HG02884 (cell line): ENCODE results near the gene BCOR.

Experiments
- ATAC-seq: cut with Tn5 transposase; IDR thresholded peaks from one replicate; pipeline ENCODE4 v1.9.1; 2021; ENCODE audit warnings: mild to moderate bottlenecking, moderate library complexity; ENCODE audit not compliant: unreplicated experiment

The BCOR gene

DNA sequence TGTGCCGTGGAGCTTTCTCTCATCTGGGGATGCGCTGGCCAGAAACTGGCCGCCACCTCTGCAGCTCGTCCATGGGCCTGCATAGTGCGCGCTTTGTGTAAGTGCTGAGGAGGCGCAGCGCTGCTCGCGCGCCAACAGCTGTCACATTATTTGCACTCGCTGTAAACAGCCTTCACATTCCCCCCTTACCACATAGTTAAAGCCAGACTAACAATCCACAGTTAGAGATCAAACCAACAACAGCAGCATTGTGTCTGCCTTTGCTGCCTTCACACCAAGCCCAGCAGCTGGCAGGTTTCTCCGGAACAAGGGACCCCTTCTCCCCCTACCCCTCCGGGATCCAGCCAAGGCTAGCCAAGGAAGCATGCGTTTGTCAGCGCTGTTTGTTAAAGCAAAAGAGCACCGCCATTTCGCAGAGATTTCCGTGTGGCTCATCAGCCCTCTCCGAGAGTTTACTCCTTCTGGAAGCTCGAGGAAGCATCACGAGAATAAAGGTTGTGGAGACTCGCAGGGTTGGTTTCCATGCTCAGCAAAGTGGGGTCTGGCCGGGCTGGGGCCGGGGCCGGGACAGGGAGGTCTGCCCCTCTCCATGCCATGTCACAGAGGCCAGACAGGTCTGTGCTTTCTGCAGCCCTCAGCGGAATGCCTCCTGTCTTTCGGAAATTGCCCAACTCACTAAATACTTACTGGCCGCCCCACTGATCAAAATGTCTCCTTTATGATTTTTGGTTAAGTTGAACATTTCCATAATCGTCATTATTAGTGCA lies 11.0 kb downstream of the BCOR start:
- ATAC-seq: no peak

DNA sequence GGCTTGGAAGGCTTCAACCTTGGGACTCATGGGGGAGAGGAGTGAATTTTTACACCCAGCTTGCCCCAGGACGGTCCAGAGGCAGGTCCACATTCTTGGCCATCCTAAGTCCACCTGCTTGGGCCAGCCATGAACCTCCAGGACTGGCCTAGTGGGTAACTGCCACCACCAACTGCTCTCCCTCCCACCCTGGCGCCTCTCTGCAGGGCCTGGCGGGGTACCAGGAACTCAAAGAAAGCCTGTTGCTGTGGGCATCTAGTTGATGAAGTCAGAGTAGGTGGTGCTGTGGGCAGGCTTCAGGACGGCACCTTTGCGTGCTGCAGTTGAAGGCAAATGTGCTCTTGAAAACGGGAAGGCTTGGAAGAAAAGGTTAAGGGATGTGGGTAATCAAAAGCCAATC lies 12.0 kb downstream of the BCOR start:
- ATAC-seq: no peak

DNA sequence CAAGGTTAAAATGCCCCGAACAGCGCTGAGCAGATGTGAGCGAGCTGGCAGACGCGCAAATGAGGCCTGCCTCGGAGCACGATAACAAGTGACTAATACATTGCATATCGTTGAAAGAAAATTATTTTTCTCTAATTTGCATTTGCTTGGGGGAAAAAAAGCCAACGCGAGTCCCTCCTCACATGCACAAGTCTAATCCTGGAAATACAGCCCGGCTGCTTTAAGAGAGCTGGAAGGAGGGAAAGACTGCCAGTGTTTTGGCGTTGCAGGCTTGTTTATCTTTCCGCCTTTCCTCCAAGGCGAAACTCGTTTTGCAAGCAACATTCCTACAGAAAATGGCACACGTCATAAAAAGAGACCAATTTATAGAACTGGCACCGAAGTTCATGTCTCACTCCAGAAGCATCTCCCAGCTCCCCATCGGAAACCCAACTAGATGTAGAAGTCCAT lies 12.6 kb downstream of the BCOR start:
- ATAC-seq: no peak

DNA sequence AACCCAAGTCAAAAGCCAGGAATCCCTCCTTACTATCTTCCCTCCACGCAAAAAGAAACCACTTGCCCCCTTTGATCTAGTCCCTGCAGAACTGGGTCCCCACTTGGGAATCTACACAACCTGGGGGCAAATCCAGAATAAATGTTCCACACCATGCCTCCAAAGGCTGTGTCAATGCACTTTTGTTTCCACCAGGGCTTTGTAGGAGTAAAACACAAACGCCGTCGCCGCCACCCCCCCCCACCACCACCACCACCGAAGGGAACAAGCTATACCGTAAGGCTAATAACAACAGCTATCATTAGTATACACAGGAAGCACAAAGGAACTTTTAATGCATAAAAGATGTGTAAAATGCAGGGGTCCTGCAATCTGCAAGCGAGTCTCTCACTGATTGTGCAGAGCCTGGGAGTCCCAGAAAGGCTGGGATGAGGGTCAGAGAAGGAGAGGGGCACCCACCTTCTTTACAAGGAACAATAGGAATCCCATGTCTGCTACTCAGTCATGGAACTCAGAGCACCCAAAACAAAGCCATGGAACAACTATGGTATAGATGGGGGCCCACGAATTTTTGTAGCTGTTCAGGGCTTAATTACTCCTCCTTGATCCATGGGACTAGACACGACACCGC lies 13.2 kb downstream of the BCOR start:
- no peak for ATAC-seq

DNA sequence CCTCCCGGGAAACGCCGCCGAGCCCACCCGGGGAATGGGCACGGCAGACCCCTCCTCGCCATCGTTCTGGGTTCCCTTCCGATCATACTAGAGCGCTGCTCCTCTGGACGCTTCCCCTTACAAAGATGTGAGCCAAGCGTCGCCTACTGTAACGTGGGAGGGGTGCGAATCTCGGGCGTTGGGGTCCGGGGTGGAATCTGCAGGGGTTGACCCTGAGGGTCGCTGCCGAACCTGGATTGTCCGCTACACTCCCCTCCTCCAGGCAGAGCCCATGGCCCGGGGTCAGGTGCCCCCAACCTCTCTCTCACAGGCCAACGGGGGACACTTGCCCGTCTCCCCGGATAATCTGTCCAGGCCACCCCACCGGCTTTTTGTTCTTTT lies 13.8 kb downstream of the BCOR start:
- ATAC-seq: no peak

DNA sequence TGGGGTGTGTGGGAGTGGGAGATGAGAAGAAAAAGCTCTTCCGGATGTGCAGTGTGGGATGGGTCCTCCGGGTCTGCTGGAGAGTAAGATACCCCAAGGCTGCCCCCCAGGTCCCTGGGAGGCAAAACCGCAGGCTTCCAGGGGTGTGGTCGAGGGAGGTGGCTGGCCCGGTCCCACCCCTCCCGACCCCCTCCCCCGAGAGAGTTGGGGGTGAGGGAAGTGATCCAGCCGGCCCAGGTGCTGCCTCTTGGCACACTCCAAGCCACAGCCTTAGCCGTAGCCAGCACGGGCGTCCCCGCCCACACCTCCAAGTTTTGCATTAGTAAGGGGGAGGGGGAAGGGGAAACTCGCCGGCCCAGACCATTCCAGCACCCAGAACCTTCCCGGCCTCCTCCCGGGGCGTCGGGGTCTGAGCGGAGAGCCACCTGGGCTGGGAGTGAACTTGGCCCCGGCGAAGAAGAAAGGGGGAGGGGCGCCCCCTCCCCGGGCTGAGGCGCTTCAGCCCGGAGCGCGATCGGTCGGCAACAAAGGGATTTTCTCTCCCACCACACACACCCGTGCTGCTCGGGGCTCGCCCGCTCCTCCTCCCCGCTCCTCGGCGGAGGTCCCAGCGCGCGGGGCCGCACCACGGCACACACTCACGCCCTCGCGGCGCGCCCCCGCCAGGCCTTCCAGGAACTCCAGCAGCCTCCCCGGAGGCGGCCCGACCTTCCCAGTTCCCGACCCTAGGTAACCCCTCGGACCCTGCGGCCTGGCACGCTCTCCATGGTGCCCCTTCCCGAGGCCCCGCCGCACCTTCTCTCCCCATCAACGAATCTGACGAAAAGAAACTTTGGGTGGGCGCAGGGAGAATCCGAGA lies 14.4 kb downstream of the BCOR start:
- ATAC-seq: no peak

DNA sequence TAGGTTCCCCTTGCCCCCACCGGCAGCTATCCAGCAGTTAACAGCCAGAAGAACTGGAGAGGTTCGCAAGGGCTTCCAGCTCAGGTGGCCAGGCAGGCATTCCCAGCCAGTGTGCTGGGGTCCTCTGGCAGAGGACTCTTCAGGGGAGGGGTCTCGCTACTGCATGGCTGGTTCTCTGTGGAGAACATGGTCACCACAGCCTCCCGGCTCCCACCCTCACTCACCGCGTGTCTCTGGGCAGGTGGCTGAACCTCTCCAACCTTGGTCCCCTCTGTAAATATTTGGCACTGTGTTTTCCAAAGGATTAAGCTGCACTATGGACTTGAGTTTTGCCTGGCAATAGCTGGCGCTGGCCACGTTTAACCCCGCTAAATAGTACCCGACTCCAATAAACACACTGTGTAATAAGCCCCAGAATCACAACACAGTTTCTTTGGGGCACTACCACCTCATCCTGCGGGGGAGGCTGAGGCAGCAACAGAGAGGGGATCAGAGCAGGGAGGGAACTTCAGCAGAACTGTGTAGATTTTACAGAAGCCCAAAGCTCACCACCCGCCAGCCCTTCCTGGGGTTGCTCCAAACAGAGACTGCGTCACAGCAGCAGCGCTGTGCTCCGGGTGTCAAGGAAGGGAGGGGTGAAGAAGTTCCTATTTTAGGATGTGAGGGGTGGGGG lies 15.2 kb downstream of the BCOR start:
- no peak for ATAC-seq

DNA sequence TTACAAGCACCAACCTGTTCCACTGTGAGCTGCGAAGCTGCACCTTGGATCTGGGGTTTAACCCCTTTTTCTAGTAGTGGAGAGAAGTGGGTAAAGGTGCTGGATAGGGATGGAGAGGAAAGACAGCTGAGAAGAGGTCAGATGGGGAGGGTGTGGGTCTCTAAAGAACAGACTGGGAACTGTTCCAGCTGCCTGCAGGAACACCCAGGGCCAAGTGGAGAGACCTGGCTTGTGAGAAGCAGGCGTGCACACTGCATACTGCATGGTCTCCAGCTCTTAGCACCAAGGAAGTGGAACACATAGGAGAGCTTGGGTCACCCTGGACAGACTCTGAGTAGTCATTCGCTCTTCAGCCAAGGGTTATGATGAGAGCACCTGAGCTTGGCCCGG lies 16.1 kb downstream of the BCOR start:
- no peak for ATAC-seq

DNA sequence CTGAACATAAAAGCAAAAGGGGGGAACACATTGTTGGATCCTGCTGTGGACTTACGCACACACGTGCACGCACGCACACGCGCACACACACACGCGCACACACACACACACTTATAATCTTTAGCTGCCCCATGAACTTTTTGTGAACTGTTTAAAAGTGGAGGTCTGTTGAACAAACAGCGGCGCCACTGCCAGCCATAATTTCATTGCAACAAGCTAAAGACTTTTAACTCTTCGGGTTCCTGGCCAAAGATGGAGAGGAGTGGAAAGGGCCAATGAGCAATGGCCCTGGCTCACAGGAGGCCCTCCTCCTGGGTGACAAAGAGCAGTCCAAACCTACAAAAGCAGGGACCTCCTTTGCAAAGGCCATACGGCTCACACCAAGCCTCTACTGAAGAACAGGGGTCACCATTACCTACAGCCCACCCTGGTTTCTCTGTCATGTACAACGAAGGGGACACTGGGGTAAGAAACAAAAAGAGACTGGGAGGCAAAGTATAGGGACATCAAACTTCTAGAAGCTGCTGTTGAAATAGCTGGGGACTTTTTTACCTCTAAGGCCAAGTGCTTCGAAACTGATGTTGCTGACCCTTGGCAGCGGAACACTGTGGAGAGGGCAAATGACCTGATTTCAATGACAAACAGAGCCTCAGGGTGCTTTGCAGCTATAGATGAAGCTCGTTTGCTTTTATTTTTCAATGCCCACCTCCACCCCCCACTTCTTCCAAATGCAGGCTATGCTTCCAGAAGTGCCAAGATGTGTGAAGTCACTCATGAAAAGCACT lies 16.7 kb downstream of the BCOR start:
- ATAC-seq: no peak

DNA sequence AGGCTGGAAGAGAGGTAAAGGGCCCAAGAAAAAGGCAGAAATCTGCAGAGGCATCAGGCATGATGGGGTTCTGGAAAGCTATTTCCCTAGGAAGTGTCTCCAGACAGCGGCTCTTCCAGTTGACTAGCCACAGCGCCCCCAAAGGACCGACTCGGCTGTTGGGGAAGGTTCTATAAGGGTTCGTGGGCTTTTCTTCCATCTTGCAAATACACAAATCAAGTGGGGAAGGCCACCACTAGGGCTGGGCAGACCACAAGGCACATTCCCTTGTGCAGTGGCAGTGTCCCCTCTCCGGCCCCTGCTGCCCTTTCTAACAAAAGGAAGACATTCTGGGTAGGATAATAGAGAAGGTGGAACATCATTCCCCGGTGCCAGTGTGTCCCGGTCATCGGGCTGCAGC lies 18.2 kb downstream of the BCOR start:
- ATAC-seq: no peak

DNA sequence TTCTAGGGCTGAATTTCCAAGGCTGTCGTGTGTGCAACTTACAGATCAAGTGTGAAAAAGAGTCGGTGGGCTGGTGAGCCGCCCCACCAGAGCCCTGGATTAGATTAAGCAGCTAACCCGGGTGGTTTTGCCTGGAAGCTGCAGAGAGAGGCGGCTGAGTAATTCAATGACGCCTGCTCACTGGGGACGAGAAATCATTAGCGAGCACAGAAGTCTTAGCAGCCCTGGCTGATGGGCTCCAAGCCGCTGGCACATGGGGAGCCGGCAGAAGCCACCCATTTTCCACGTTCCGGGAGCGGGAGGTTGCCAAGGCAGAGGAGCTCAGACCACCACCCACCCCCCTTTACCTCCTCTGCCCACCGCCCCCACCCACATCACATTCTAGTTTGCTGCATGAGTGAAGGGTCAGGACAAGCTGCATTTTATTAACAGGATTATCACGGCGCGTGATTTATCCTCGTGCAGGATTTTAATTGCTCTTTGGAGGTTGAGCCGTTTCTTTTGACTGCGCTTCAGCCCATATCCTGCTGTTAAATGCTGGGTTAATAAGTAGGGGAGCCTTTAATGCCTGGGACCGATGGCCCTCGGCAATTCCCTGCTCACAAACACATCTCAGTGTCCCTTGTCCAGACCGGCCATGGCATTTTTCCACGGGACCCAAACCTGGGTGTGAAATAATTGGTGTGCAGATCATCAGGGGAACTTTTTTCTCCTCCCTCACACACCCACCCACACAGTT lies 19.1 kb downstream of the BCOR start:
- ATAC-seq: no peak

DNA sequence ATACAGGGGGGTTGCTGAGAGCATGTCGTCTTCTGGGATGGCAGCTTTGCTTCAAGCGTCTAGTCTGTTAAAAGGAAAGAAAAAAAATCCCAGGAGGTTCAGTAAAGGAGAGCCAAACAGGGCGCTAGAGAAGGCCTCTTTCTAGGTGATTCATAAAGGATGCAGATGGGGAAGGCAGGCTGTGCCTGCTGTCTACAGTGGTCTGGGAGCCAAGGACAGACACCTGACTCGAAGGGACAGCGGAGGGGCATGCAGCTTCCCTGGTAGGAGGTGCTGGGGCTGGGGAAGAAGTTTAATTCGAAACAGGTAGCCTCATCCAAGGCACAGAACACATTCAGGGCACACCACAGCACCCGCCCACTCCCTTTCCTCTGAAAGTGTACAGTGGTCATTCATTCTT lies 19.9 kb downstream of the BCOR start:
- ATAC-seq: no peak

DNA sequence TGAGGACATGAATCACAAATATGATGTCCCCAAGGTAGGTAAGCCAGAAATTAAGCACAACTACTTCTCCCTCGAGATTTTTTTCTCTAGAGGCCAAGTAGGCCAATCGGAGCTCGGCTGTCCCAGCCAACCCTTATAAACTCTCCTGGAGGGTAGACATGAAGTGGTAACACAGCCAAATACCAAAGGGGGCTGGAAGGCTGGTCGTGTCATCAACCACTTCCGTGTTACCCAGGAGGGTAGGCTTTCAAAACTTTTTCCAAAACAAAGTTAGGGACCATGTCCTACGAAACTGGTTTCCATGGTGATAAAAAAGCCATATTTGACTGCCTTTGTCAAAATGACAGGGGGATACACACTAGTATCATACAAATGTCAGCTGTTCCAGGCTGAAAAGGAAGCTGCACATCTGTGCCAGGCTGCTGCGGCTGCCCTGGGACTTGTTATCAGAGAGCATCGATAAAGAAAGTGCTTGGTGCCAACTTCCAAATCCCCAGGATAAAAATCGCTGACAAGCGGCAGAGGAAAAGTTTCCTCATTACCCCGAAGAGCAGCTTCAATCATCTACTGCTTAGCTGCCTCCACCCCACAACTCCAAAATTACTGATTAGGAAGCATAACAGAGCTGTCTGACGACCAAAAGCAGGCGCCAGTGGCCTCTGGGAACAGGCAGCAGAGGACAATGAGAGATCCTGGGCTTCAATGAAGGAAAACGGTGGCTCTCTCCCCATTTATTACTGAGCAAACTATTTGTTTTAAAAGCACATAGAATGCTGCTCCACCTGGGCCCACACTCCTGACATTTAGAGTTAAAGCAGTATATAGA lies 20.8 kb downstream of the BCOR start:
- no peak for ATAC-seq

DNA sequence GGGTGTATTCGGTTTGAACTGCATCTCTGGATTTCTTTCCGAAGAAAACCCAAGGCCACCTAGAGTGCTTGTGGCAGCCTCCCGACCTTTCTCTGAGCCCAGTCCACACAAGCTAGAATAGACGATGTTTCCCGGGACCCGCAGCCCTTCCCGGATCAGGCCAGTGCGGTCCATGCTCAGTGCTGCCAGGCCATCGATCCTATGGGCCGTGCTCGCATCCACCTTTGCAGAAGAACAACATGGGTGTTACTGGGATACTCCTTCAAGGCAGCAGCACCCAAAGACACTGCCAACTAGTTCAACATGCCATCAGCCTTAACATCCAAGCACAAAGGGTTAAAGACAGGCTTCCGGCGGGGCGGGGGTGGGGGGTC lies 22.8 kb downstream of the BCOR start:
- no peak for ATAC-seq

DNA sequence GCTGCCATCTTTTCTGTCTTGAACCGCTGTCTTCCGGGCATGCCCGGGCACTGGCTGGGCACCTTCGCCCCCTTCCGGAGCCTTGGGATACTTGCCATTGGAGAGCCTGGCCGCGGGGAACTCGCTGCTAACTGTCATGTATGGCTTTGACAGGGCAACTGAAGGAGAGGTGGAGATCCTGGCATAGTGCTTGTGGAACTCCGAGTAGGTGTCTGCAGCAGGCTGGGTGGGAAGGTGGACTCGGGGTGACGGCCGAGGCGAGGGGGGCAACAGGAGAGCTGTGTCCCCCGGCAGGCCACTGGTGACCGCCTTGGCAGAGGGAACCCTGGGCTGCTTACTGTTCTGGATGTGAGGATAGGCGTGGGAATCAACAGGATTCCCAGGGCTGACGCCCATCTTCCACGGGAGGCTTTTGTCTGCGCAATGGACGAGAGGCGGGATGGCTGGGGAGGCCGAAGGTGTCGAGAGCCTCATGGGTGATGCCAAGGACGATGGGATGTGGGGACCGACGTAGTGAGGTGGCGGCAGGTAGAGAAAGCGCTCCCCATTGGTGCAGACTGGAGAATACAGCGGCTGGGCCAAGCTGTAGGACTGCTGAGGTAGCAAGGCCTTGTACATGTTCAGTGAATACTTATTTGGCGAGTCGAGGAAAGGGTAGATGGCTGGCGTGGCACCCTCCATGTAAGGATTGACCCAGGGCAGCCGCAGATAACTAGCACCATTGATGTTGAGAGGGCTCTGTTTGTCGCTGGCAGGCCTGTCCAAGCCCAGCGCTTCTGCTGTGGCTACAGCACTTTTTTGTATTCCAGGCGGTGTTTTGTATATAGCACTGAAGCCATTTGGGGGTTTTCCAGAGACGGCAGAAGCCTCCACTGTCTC lies 23.4 kb downstream of the BCOR start:
- ATAC-seq: no peak

DNA sequence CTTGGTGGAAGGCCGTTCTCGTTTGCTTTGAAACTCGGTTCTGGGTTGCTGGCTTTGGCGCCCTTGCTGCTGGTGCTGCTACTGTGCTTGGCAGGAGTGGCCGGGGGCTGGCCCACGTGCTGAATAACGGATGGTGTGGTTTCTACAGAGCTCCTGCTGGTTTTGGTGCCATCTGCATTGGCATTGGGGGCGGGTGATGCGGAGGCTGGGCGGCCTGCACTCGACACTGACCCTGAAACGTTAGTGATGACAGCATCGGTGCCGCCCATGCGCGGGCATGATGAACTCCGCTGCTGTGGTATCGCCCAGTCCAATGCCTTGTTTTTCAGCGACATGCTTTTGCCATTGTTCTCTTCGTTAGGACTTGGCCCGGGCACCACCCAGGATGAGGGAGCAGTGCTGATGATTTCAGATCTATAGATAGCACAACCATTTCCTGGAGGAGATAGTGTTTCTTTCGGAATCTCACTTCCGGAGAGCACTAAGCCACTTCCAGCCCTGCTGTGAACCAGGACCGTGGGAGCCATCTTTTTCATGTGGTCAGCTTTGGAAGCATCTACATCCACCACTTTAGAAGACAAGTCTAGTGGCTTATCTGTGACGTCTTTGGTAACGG lies 24.2 kb downstream of the BCOR start:
- ATAC-seq: no peak

DNA sequence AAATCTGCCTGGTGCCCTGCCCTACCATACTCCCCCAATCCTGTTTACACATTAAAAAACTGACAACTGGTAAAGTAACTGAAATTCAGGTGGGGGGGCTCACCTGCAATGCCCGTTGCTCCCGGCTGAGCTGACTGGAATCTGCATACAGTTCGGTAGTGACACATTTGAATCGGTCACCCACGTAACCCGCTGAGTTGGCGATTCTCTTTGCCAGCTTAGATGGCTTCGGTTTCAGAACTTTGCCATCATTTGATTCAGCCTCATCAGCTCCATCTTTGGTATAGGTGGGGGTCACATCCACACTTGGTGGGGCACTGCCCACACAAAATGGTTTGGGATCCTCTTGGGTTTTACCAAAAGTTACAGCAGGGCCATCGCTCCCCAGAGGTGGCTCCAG lies 25.5 kb downstream of the BCOR start:
- ATAC-seq: no peak

DNA sequence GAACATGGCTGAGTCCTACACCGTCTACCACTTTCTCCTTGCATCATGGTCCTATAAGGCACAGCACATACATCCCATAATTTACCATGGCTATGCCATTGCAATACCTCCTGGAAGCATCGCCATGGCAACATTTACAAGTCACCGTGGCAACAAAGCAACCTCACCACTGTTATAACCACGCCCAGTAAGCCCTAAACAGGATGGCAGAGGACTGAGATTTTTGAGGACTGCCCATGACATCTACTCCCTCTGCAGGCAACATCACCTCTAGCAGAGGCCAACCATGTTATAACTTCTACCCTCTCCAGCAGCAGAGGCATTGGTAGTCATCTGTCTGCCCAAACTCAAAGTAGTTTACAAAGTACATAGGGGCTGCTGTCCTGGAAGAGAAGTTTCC lies 29.7 kb downstream of the BCOR start:
- no peak for ATAC-seq
